Cardiac fibroblast (primary cell): ENCODE results near the gene GATA5.

Experiments
- DNase-seq, 2 donors: peaks; one replicate each; pipeline versions ENCODE4 v3.0.0 to v3.0.0-alpha.2; 2010; ENCODE audit warnings: low read depth in 2 of 2
- H3K4me3 ChIP-seq, 2 donors: replicated peaks in 1 of 2; 1 replicate in 1 of 2; 2 replicates in 1 of 2; pipeline ENCODE4 v1.5.1; 2011; ENCODE audit warnings: low read depth in 2 of 2, low read length in 2 of 2, mild to moderate bottlenecking in 2 of 2, moderate library complexity in 1 of 2
- TF ChIP-seq, protein P1 (sequence below): IDR thresholded peaks from one replicate; pipeline ENCODE4 v1.5.1; 2011; ENCODE audit warnings: low read depth, mild to moderate bottlenecking, low read length, inconsistent platforms

Gene GATA5

DNA sequence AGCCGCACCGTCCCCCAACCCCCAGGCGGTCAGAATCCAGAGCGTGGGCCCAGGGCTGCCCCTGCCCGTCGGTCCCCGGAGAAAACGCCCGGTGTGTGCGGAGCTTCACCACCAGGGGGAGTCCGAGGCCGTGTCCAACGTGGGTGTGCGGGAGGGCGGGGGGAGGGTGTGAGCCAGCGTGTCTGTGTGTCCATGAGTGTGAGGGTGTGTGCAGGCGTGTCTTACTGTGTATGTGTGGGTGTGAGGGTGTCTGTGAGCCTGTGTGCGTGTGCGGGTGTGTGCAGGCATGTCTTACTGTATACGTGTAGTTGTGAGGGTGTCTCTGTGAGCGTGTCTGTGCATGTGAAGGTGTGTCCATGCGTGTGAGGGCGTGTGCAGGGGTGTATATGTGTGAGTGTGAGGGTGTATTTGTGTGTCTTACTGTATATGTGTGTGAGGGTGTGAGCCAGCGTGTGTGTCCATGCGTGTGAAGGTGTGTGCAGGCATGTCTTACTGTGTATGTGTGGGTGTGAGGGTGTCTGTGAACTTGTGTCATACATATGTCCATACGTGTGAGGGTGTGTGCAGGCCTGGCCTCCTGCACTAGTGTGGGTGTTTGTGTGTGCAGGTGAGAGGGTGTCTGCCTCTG is 24.6 kb upstream of the GATA5 start:
- TF ChIP-seq, protein P1, sequence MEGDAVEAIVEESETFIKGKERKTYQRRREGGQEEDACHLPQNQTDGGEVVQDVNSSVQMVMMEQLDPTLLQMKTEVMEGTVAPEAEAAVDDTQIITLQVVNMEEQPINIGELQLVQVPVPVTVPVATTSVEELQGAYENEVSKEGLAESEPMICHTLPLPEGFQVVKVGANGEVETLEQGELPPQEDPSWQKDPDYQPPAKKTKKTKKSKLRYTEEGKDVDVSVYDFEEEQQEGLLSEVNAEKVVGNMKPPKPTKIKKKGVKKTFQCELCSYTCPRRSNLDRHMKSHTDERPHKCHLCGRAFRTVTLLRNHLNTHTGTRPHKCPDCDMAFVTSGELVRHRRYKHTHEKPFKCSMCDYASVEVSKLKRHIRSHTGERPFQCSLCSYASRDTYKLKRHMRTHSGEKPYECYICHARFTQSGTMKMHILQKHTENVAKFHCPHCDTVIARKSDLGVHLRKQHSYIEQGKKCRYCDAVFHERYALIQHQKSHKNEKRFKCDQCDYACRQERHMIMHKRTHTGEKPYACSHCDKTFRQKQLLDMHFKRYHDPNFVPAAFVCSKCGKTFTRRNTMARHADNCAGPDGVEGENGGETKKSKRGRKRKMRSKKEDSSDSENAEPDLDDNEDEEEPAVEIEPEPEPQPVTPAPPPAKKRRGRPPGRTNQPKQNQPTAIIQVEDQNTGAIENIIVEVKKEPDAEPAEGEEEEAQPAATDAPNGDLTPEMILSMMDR, result peak; percentile 86
- H3K4me3 ChIP-seq, result no peak overlapping the region
- peak; percentile 54 to 57 for DNase-seq

DNA sequence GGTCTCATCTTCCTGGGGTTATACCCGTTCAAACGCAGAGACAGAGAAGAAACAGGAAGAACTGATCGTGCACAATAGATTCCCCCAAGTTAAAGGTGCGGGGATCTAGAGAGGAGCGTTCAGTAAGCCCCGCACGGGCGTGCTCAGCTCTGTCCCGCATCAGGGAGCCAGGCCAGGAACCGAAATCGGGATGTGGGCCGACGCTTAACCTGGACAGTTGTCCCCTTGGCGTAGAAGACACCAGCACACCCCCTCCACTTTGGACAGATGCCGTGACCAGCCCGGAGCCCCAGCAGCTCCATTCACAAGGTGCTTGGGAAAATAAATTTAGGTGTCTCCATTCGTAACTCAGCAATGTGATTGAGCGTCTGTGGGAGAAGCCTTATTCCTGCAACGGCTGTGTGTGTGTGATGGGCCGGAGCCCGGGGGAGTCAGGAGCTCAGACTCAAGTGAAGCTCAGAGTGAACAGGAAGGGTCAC is 24.0 kb upstream of the GATA5 start:
- no peak overlapping the region for H3K4me3 ChIP-seq
- TF ChIP-seq, protein P1, result no peak
- DNase-seq, result no peak

DNA sequence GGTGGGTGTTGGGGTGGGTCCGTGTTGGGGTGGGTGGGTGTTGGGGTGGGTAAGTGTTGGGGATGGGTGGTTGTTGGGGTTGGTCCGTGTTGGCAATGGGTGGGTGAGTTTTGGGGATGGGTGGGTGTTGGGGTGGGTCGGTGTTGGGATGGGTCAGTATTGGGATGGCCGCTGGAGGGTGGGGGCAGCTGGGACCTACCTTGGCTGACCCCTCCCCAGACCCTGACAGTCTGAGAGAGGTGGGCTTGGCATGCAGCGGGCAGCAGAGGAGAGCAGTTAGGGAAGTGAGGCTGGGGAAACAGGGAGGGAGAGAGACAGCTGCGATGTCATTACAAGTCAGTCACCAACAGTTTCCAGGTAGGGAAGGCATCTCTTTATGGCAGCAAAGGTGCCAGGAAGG is 23.1 kb upstream of the GATA5 start:
- DNase-seq, result no peak
- TF ChIP-seq, protein P1, result no peak
- H3K4me3 ChIP-seq, result no peak overlapping the region

DNA sequence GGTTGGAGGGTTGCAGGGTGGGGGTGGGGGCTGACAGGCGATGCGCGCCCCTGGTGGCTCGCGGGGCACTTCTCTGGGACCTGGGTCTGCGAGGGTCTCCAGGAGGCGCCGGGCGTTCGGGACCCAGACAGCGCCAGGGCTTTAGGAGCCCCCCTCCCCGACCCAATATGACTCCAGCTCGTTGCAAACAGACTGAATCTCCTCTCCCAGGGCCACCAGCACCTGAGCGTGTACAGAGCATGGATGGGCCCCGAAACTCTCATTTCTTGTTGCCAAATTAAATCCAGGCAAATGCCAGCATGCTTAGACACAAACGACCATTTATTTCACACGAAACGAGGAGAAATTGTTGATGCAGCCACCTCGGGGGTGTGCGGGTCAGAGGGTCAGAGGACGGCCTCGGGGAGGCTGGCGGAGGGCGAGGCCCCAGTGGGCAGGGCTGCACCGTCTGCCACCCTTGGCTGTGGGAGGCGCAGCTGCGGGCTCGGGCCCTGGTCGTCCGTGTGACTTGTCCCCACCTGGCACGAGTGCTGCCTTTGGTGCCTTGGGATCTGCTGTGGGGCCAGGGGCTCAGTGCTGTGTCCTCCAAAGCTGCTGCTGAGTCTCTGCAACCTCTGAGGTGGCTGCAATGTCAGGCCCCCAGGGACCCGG is 20.9 kb upstream of the GATA5 start:
- TF ChIP-seq, protein P1, result peak; percentile 54
- H3K4me3 ChIP-seq, result no peak overlapping the region
- no peak for DNase-seq

DNA sequence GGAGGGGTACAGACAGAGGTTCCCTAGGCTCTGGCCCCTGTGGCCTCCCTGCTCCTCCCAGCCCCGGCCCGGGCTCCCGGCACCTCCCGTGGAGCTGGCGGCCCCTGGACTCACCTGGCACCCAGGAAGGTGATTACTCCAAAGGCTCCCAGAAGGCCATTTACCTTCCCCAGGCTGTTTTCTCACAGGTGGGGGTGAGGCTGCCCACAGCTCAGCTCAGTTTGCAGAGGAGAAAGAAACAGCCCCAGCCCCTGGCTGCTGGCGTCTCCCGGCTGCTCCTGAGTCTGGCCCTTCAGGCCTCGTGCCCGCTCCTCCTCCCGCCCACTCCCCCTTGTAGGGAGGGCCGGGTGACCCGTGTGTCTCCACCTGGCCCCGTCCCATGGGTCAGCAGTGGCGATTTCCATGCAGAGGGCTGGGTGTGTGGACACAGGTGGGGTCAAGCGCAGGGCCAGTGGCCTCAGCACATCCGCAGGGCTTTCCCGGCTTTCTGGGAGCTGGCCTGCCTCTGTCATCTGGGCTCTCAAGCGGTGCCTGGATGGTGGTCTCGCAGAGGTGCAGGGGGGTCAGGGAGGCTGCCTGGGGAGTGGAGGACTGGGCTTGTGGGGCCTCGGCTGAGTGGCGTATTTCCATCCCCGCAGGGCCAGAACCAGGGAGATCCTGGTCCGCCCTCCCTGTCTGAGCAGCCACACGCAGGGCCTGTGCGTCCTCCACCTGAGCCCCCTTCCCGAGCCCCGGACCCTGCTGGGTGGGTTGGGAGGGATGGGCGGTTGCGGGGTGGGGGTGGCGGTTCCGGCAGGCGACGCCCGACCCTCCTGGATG is 20.2 kb upstream of the GATA5 start:
- DNase-seq, result no peak
- H3K4me3 ChIP-seq, result no peak overlapping the region
- TF ChIP-seq, protein P1, result no peak

DNA sequence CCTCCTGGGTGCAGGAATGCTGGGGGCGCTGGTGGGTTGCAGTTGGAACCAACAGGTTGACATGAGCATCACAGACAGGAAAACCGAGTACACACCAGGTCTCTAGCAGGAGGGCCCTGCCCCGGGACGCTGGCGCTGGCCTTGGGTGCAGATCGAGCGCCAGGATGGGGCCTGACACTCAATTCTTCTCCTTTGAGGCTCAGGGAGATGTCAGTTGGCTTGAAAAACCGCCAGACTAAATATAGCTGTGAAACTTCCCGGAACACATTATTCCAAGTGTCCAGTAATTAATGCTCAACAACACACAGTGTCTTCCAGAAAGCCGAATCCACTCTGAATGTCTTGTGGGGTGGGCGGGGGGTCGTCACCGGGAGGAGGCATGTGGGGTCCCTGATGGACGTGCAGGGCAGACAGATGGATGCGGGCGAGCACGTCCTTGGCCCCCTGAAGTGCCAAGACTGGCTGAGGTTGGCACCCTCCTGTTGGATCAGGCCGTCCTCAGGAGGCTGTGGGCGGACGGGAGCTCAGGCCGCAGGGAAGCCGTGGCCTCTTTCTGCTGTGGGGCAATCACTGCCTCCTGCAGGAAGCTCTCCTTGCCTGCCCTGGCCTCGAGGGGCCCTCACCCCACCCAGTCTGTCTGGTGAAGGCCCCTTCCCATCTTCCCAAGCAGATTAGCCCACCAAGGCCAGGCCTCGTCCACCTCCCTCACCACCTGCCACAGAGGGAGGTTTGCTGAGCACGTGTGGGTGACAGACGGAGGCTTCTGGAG is 19.4 kb upstream of the GATA5 start:
- H3K4me3 ChIP-seq, result no peak overlapping the region
- no peak for DNase-seq
- TF ChIP-seq, protein P1, result no peak
